ENCODE results near the gene USP22.
"Not testable (repeated sequence)": the region's sequence is repeated elsewhere in the genome, so short reads cannot be mapped to it uniquely, and the experiment has no call there.

The USP22 gene

GRCh38 chr17:21042458-21043295 is at the start of gene USP22:
Gene USP22, minus strand, starts transcription at chr17:21043011. Its CDS starts 176 bp downstream, at chr17:21042835.
- no peak for DNase-seq

- no peak for DNase-seq
Observed at GRCh38 chr17:21090902-21091618, 48.2 kb upstream of the USP22 start.

GRCh38 chr17:21089933-21090901 is 47.4 kb upstream of the USP22 start:
- DNase-seq = no peak

- DNase-seq = no peak
Observed at GRCh38 chr17:21089145-21089544, 46.3 kb upstream of the USP22 start.

- DNase-seq = no peak
Observed at GRCh38 chr17:21085707-21086106, 42.9 kb upstream of the USP22 start.

- not testable (repeated sequence) for DNase-seq
Observed at GRCh38 chr17:21085280-21085679, 42.5 kb upstream of the USP22 start.

DNA sequence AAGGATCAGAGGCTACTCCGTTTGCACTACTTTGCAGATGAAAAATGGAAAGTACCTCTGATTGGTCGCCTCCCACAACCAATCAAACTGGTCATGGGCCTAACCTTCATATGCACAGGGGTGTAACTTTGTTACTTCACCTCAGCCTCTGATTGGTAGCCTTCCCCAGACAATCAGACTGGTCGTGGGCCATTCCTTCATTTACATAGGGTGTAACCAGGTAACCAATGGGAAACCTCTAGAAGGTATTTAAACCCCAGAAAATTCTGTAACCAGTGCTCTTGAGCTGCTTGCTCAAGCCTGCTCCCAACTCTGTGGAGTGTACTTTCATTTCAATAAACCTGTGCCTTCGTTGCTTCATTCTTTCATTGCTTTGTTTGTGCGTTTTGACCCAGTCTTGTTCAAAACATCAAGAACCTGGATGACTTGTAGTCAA is 39.2 kb upstream of the USP22 start:
- DNase-seq = peak; percentile 38

- no peak for DNase-seq
Observed at GRCh38 chr17:21079196-21079595, 36.4 kb upstream of the USP22 start.

DNA sequence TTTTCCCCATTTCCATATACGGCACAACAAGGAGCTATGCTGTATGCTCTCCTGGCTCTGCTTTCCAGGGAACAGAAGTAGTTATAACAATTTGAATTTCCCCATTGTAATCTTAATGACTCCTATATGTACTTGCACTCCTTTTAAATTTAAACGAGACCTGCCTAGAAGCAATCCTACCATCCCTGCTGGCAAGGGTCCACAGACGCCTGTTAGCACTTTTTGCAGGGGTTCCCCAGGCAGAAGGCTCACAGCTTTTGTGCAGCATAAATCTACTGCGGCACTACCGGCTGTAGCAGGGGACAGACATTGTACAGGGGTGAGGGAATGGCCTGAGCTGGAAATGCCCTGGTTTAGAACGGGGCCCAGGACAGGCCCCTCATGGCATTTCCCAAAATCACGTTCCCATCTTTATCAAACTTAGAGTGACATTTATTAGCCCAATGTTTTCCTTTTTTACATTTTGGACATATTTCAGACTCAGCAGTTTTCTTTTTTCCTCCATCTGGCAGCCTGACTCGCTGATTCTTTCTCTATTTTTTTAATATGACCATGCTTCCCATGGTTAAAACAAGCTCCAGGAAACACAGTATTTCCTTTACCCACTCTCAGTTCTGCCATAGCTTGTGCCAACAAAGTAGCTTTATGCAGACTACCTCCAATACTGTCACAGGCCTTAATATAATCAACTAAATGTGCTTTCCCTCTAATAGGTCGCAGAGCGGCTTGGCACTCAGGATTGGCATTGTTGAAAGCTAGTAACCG is 35.4 kb upstream of the USP22 start:
- peak; percentile 36 for DNase-seq

DNA sequence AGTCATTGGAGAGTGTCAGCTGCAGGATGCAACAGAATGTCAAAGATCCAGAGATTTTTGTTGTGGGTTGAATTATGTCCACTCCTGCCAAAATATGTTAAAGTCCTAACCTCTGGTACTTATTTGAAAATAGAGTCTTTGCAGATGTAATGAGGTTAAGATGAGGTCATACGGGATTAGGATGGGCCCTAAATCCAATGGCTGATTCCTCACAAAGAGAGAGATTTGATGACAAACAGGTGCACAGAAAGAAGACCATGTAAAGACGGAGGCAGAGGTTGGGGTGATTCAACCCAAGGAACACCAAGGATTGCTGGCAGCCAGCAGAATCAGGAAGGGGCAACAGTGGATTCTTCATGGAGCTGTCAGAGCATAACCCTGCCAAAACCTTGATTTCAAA is 34.5 kb upstream of the USP22 start:
- DNase-seq = peak; percentile 38

DNA sequence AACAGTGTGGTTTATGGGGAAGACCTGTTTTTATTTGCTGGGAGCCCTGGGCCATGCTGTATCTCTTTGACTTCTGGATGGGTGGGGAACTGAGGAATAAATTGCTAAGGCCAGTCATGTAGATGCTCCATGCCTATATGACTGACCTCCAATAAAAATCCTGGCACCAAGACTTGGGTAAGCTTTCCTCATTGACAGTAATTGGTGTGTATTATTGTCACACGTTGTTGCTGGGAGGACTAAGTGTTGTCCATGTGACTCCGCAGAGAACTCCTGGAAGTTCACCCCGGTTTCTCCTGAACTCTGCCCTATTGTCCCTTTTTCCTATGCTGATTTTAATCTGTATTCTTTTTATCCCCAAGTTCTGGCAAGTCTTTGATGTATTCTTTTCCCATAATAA is 33.4 kb upstream of the USP22 start:
- DNase-seq = peak; percentile 68

DNA sequence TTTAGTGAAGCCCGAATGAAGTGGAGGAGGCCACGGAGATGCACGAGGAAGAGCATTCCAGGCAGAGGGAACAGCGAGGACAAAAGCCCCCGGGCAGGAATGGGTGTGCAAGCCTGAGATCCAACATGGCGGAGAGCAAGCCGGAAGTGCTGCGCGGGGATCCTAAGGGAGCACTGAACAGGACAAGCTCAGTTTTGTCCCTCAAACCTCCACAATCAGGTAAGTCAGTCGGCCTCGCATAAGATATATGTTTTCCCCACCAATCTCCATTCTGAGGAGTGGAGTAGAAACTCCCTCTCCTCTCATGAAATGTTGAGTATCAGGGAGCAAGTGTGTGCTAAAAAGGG is 32.9 kb upstream of the USP22 start:
- DNase-seq = peak; percentile 89

GRCh38 chr17:21072745-21073197 is 30.0 kb upstream of the USP22 start:
- peak; percentile 99 for DNase-seq

GRCh38 chr17:21066394-21066793 is 23.6 kb upstream of the USP22 start:
- DNase-seq = no peak

DNA sequence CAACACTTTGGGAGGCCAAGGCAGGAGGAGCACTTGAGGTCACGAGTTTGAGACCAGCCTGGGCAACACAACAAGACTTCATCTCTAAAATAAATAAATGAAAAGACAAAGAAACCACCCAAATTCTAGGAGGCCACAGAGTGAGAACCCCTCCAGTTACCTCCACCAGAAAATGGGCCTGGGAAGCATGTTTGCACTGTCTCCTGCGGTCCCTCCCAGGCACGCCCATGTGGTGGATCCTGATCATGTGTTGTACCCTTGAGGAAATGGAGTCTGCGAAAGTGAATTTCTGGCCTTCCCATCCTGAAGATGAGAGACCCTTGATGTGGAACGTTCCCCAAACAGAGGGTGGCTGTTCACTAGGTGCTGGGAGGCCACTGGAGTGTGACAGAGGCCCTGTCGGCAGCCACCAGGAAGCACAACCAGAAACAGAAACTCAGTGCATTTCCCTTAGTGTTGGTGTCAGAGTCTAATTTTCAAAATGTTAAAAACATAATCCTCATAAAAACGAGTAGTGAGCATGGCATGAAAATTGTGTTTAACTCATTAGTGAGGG is 19.2 kb upstream of the USP22 start:
- DNase-seq = no peak

- no peak for DNase-seq
Observed at GRCh38 chr17:21061158-21061835, 18.5 kb upstream of the USP22 start.

GRCh38 chr17:21059761-21060160 is 16.9 kb upstream of the USP22 start:
- no peak for DNase-seq

DNA sequence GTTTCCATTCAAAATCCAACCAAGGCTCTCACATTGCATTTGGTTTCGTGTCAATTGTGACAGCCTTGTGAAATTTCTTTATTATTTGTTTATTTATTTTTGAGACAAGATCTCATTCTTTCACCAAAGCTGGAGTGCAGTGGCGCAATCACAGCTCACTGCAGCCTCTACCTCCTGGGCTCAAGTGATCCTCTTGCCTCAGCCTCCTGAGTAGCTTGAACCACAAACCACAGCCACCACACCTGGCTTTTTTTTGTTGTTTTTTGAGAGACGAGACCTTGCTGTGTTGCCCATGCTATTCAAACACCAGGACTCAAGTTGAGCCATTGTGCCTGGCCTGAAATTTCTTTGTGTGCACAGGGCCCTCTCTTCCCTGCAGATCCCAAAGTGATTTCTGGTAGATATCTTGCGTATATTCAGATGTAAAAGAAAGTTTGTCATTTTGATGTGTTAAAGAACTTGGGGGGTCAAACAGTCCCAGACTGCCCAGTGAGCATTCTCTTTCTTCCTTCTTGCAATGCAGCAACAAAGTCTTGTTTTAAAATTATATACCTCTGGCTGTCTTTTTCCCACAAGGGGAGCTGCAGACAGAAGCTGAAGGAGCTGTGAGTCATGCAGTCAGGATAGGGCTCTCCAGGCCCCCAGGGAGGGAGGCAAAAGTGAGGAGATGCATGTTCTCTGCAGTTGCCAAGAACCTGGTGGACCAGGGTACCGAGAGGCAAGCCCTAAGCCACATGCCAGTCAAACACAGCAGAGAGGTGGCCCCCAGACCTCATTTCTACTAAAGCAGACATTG is 15.5 kb upstream of the USP22 start:
- DNase-seq = no peak

- DNase-seq = not testable (repeated sequence)
Observed at GRCh38 chr17:21053056-21053455, 10.2 kb upstream of the USP22 start.

GRCh38 chr17:21049457-21049856 is 6.6 kb upstream of the USP22 start:
- DNase-seq = no peak
